Measurements from ENCODE around the gene GPR87.

The GPR87 gene

DNA sequence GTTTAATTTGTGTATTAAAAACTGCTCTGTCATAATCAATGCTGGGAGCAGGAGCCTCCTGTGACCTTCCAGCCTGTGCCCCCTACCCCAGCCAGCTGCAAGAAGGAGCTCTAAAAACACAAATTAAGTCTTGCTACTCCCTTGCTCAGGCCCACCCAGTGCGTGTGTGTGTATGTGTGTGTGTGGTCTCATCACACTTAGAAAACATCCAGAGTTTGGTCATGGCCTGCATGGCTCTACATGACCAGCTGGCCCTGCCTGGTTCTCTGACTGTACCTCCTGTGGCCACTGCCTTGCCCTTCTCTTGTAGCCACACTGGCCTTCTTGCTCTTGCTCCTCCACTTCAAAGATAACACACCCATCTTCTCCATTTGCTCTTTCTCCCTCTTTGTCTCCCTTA lies 52.0 kb downstream of the GPR87 start:
- H3K79me1 ChIP-seq (replicated peaks; ENCODE audit: low read length, poor library complexity, severe bottlenecking), result no peaks in the 10 kb centered on the region
- no peak overlapping the region for H3K4me3 ChIP-seq (ENCODE audit: insufficient read depth in 1 of 2, low read depth in 1 of 2, low read length in 2 of 2)

DNA sequence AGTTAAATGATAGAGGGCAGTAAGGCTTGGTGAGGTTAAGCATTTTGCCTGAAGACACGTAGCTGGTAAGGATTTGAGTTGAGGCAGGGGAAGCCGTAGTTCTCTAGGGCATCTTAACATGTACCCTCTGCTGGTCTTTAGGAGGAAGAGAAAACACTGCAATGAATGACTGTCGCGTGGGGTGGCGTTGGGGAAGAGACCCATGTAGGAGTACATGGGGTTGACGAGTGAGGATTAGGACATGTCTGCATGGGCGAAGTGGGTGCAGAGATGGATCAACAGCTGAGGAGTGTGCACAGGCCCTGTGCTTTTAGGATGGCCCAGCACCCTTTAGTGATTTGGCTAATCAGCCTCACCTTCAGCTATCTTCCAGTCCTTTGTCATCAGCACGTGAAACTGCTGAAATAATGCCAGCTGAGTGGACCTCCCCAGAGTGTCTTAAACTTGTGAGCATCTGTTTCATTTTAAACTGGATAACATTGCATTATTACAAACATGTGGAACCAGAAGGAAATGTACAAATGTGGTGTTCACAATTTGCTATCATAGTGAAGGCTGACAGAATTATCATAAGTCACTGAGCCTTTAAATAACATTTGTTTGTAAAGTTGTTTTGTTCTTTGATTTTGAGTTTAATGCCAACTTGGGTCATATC lies 53.6 kb downstream of the GPR87 start:
- H3K23ac ChIP-seq (ENCODE audit: low read length in 2 of 2), result no peak overlapping the region
- H3K4me1 ChIP-seq (ENCODE audit: control insufficient read depth, insufficient read depth, low read depth, low read length), result no peaks in the 10 kb centered on the region
- no peak overlapping the region for H2BK120ac ChIP-seq (ENCODE audit: low read depth, low read length)
- WGBS, result 87% methylated on average over 7 of the region's 8 CpGs
- no peaks in the 10 kb centered on the region for H3K9me3 ChIP-seq (ENCODE audit: control insufficient read depth, low read length)
- no peak overlapping the region for H3K14ac ChIP-seq (ENCODE audit: low read length in 2 of 2)
- H3K27ac ChIP-seq (ENCODE audit: low read length, poor library complexity, severe bottlenecking), result no peak overlapping the region
- H2AFZ ChIP-seq (ENCODE audit: low read depth, low read length), result no peak overlapping the region
- peak overlapping the region in 1 of 2 experiments; percentile 5 for H3K4ac ChIP-seq (ENCODE audit: low read depth in 1 of 2, low read length in 2 of 2)
- H3K4me2 ChIP-seq (ENCODE audit: low read length, poor library complexity, severe bottlenecking), result no peak overlapping the region
- H2BK15ac ChIP-seq (ENCODE audit: low read depth, poor library complexity, severe bottlenecking), result no peak overlapping the region
- H3K79me1 ChIP-seq (replicated peaks; ENCODE audit: low read length, poor library complexity, severe bottlenecking), result no peaks in the 10 kb centered on the region
- no peak overlapping the region for H4K8ac ChIP-seq (ENCODE audit: low read length)
- H3K18ac ChIP-seq (ENCODE audit: low read depth in 1 of 2, low read length in 2 of 2), result peak overlapping the region in 1 of 2 experiments; percentile 40
- no peak for DNase-seq
- no peaks in the 10 kb centered on the region for H3K36me3 ChIP-seq (ENCODE audit: control insufficient read depth in 1 of 2, insufficient read depth in 2 of 2, low read depth in 1 of 2, low read length in 2 of 2)
- H2BK12ac ChIP-seq (ENCODE audit: low read length in 2 of 2), result no peak overlapping the region
- H3K9ac ChIP-seq (ENCODE audit: low read length), result peak overlapping the region; percentile 48
- H2BK5ac ChIP-seq (ENCODE audit: low read depth, low read length, poor library complexity, severe bottlenecking), result no peak overlapping the region
- no peak overlapping the region for H2AK5ac ChIP-seq (ENCODE audit: low read length, severe bottlenecking)
- no peak overlapping the region for H4K91ac ChIP-seq (ENCODE audit: low read length)
- peaks cover 0 to 16% of the 10 kb centered on the region in 2 experiments for H3K27me3 ChIP-seq (ENCODE audit: control insufficient read depth in 1 of 2, insufficient read depth in 1 of 2, low read length in 2 of 2)
- H3K4me3 ChIP-seq (ENCODE audit: insufficient read depth in 1 of 2, low read depth in 1 of 2, low read length in 2 of 2), result no peak overlapping the region

More for the DNA sequence above, 52.0 kb downstream of the GPR87 start:
- Histone ChIP-seq H3K9ac (ENCODE audit: low read length) (no peak overlapping the region), H3K23ac (ENCODE audit: low read length in 2 of 2) (no peak overlapping the region), H3K27me3 (ENCODE audit: control insufficient read depth in 1 of 2, insufficient read depth in 1 of 2, low read length in 2 of 2) (peaks cover 0 to 14% of the 10 kb centered on the region in 2 experiments), H2AFZ (ENCODE audit: low read depth, low read length) (no peak overlapping the region), H4K8ac (ENCODE audit: low read length) (no peak overlapping the region), H3K4me1 (ENCODE audit: control insufficient read depth, insufficient read depth, low read depth, low read length) (no peaks in the 10 kb centered on the region), H2BK120ac (ENCODE audit: low read depth, low read length) (no peak overlapping the region), H2BK12ac (ENCODE audit: low read length in 2 of 2) (peak overlapping the region; percentile 69 to 94), H2AK5ac (ENCODE audit: low read length, severe bottlenecking) (no peak overlapping the region), H3K36me3 (ENCODE audit: control insufficient read depth in 1 of 2, insufficient read depth in 2 of 2, low read depth in 1 of 2, low read length in 2 of 2) (no peaks in the 10 kb centered on the region), H3K4ac (ENCODE audit: low read depth in 1 of 2, low read length in 2 of 2) (no peak overlapping the region), H3K27ac (ENCODE audit: low read length, poor library complexity, severe bottlenecking) (no peak overlapping the region), H3K18ac (ENCODE audit: low read depth in 1 of 2, low read length in 2 of 2) (peak overlapping the region; percentile 31 to 77), H3K14ac (ENCODE audit: low read length in 2 of 2) (peak overlapping the region in 1 of 2 experiments; percentile 72), H3K9me3 (ENCODE audit: control insufficient read depth, low read length) (no peaks in the 10 kb centered on the region), H4K91ac (ENCODE audit: low read length) (no peak overlapping the region), H2BK15ac (ENCODE audit: low read depth, poor library complexity, severe bottlenecking) (no peak overlapping the region), H2BK5ac (ENCODE audit: low read depth, low read length, poor library complexity, severe bottlenecking) (no peak overlapping the region), H3K4me2 (ENCODE audit: low read length, poor library complexity, severe bottlenecking) (no peak overlapping the region)
- no peak for DNase-seq
- WGBS, result 83% methylated on average over 1 of the region's 1 CpG

DNA sequence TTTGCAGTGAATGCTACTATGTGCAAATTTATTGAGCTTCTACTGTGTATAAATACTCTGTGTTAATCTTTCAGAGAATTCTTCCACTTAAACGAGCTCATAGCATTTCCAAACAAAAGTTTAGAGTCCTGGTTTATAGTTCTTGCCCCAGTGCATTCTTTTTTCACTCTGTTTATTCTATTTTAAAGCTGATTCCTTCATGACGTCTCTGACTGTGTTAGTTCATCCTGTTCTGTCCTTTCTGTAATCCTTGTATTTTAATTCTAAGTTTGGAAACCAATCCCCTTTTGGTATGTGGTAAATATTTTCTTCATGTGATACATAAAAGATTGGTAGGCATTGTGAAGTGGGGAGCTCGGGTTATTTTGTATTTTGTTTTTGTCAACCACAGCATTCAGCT lies 57.0 kb downstream of the GPR87 start:
- no peaks in the 10 kb centered on the region for H3K4me1 ChIP-seq (ENCODE audit: control insufficient read depth, insufficient read depth, low read depth, low read length)
- H2BK15ac ChIP-seq (ENCODE audit: low read depth, poor library complexity, severe bottlenecking), result no peak overlapping the region
- H3K4me2 ChIP-seq (ENCODE audit: low read length, poor library complexity, severe bottlenecking), result no peak overlapping the region
- H3K23ac ChIP-seq (ENCODE audit: low read length in 2 of 2), result no peak overlapping the region
- no peaks in the 10 kb centered on the region for H3K79me1 ChIP-seq (replicated peaks; ENCODE audit: low read length, poor library complexity, severe bottlenecking)
- no peak overlapping the region for H3K27ac ChIP-seq (ENCODE audit: low read length, poor library complexity, severe bottlenecking)
- H3K9ac ChIP-seq (ENCODE audit: low read length), result no peak overlapping the region
- no peak overlapping the region for H3K14ac ChIP-seq (ENCODE audit: low read length in 2 of 2)
- peaks cover 0 to 14% of the 10 kb centered on the region in 2 experiments for H3K27me3 ChIP-seq (ENCODE audit: control insufficient read depth in 1 of 2, insufficient read depth in 1 of 2, low read length in 2 of 2)
- no peak overlapping the region for H2AK5ac ChIP-seq (ENCODE audit: low read length, severe bottlenecking)
- no peak overlapping the region for H3K18ac ChIP-seq (ENCODE audit: low read depth in 1 of 2, low read length in 2 of 2)
- H2BK120ac ChIP-seq (ENCODE audit: low read depth, low read length), result no peak overlapping the region
- 33% methylated on average over 2 of the region's 3 CpGs for WGBS
- no peak overlapping the region for H2BK12ac ChIP-seq (ENCODE audit: low read length in 2 of 2)
- no peaks in the 10 kb centered on the region for H3K36me3 ChIP-seq (ENCODE audit: control insufficient read depth in 1 of 2, insufficient read depth in 2 of 2, low read depth in 1 of 2, low read length in 2 of 2)
- no peak overlapping the region for H2AFZ ChIP-seq (ENCODE audit: low read depth, low read length)
- H3K4ac ChIP-seq (ENCODE audit: low read depth in 1 of 2, low read length in 2 of 2), result no peak overlapping the region
- DNase-seq, result peak; percentile 72
- H3K9me3 ChIP-seq (ENCODE audit: control insufficient read depth, low read length), result no peaks in the 10 kb centered on the region
- no peak overlapping the region for H3K4me3 ChIP-seq (ENCODE audit: insufficient read depth in 1 of 2, low read depth in 1 of 2, low read length in 2 of 2)
- no peak overlapping the region for H2BK5ac ChIP-seq (ENCODE audit: low read depth, low read length, poor library complexity, severe bottlenecking)
- no peak overlapping the region for H4K8ac ChIP-seq (ENCODE audit: low read length)
- H4K91ac ChIP-seq (ENCODE audit: low read length), result no peak overlapping the region

DNA sequence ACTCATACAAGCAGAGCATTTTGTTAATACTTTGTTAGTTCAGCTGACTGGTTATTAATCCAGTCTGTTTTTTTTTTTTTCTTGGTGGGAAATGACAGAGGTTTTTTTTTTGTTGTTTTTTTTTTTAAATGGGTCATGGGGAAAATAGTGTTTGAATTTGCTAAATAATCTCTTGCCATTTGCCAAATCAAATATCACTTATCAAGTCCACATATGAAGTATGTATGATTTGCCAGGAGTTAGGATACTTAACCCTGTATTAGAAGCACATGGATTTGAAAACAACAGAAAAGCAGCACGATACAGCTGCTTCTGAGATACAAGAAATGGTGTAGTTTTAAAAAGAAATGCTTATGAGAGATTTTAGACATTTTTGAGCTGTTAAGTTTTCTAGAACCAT lies 59.9 kb downstream of the GPR87 start:
- no peak overlapping the region for H3K9ac ChIP-seq (ENCODE audit: low read length)
- no peaks in the 10 kb centered on the region for H3K9me3 ChIP-seq (ENCODE audit: control insufficient read depth, low read length)
- H4K8ac ChIP-seq (ENCODE audit: low read length), result no peak overlapping the region
- H3K4me3 ChIP-seq (ENCODE audit: insufficient read depth in 1 of 2, low read depth in 1 of 2, low read length in 2 of 2), result no peak overlapping the region
- no peak overlapping the region for H2BK15ac ChIP-seq (ENCODE audit: low read depth, poor library complexity, severe bottlenecking)
- no peak overlapping the region for H2BK12ac ChIP-seq (ENCODE audit: low read length in 2 of 2)
- WGBS, result 100% methylated on average over 1 of the region's 1 CpG
- H2AK5ac ChIP-seq (ENCODE audit: low read length, severe bottlenecking), result no peak overlapping the region
- H3K27me3 ChIP-seq (ENCODE audit: control insufficient read depth in 1 of 2, insufficient read depth in 1 of 2, low read length in 2 of 2), result peaks cover 0 to 14% of the 10 kb centered on the region in 2 experiments
- H3K79me1 ChIP-seq (replicated peaks; ENCODE audit: low read length, poor library complexity, severe bottlenecking), result no peaks in the 10 kb centered on the region
- H3K4me2 ChIP-seq (ENCODE audit: low read length, poor library complexity, severe bottlenecking), result no peak overlapping the region
- H3K18ac ChIP-seq (ENCODE audit: low read depth in 1 of 2, low read length in 2 of 2), result no peak overlapping the region
- no peak overlapping the region for H2AFZ ChIP-seq (ENCODE audit: low read depth, low read length)
- H3K36me3 ChIP-seq (ENCODE audit: control insufficient read depth in 1 of 2, insufficient read depth in 2 of 2, low read depth in 1 of 2, low read length in 2 of 2), result no peaks in the 10 kb centered on the region
- H3K4me1 ChIP-seq (ENCODE audit: control insufficient read depth, insufficient read depth, low read depth, low read length), result no peaks in the 10 kb centered on the region
- no peak overlapping the region for H4K91ac ChIP-seq (ENCODE audit: low read length)
- no peak overlapping the region for H3K27ac ChIP-seq (ENCODE audit: low read length, poor library complexity, severe bottlenecking)
- H2BK5ac ChIP-seq (ENCODE audit: low read depth, low read length, poor library complexity, severe bottlenecking), result no peak overlapping the region
- H2BK120ac ChIP-seq (ENCODE audit: low read depth, low read length), result no peak overlapping the region
- H3K4ac ChIP-seq (ENCODE audit: low read depth in 1 of 2, low read length in 2 of 2), result no peak overlapping the region
- DNase-seq, result no peak
- no peak overlapping the region for H3K14ac ChIP-seq (ENCODE audit: low read length in 2 of 2)
- H3K23ac ChIP-seq (ENCODE audit: low read length in 2 of 2), result no peak overlapping the region
